Esophagus squamous epithelium (tissue), 4 donors: ENCODE results near the gene YPEL3.

ENCODE experiments used
- CTCF ChIP-seq, 6 experiments: fragments of 450-650 bp in 4 of 6; fragments of 200-600 bp in 2 of 6; sonication (generic) in 2 of 6; IDR thresholded peaks; one replicate each; pipeline ENCODE4 v1.5.1; 2016 to 2019; ENCODE audit warnings: antibody characterized with exemption in 6 of 6, mild to moderate bottlenecking in 4 of 6, moderate library complexity in 4 of 6
- POLR2A ChIP-seq, 4 donors: fragments of 450-650 bp; IDR thresholded peaks; one replicate each; pipeline ENCODE4 v1.6.1; 2017; ENCODE audit warnings: antibody characterized with exemption in 4 of 4, mild to moderate bottlenecking in 4 of 4, moderate library complexity in 3 of 4

GRCh38 chr16:30083216-30084055 is 12.6 kb downstream of the YPEL3 start:
- TF ChIP-seq CTCF (IDR thresholded peaks at IDR 0.05) (no peak), POLR2A (IDR thresholded peaks at IDR 0.05) (no peak)
